DMS 273 (cell line): Measurements from ENCODE around the gene PAIP2.
"Not testable (repeated sequence)": the region's sequence is repeated elsewhere in the genome, so short reads cannot be mapped to it uniquely, and the experiment has no call there.

Source experiments
- DNase-seq: peaks from one replicate; lab custom pipeline; 2025; ENCODE audit not compliant: unreplicated experiment; lab: John Stamatoyannopoulos, UW

Gene PAIP2

GRCh38 chr5:139409116-139409515, 67.5 kb downstream of the PAIP2 start:
- DNase-seq = not testable (repeated sequence)

GRCh38 chr5:139410121-139410992, 68.7 kb downstream of the PAIP2 start:
- no peak for DNase-seq

GRCh38 chr5:139410993-139411828, 69.6 kb downstream of the PAIP2 start:
- no peak for DNase-seq

- DNase-seq = peak; percentile 36
Observed at GRCh38 chr5:139413153-139413552, 71.5 kb downstream of the PAIP2 start.

GRCh38 chr5:139413963-139414362, 72.3 kb downstream of the PAIP2 start:
- DNase-seq = no peak

- DNase-seq = peak; percentile 38
Observed at GRCh38 chr5:139414581-139415130, 73.0 kb downstream of the PAIP2 start.

GRCh38 chr5:139415221-139415861, 73.7 kb downstream of the PAIP2 start:
- peak; percentile 81 for DNase-seq

- no peak for DNase-seq
Observed at GRCh38 chr5:139415869-139416268, 74.2 kb downstream of the PAIP2 start.

GRCh38 chr5:139416651-139417050, 75.0 kb downstream of the PAIP2 start:
- peak; percentile 66 for DNase-seq

GRCh38 chr5:139417214-139417613, 75.6 kb downstream of the PAIP2 start:
- peak; percentile 83 for DNase-seq

GRCh38 chr5:139418793-139419192, 77.1 kb downstream of the PAIP2 start:
- no peak for DNase-seq
